ENCODE measurements around the gene SH2D2A.

The SH2D2A gene

GRCh38 chr1:156816561-156817328 lies at the start of gene SH2D2A:
Gene SH2D2A, minus strand, starts transcription at chr1:156816848. Its CDS starts 140 bp downstream, at chr1:156816708.
- no peaks in the 10 kb centered on the region for H3K36me3 ChIP-seq (ENCODE audit: control insufficient read depth in 1 of 2, insufficient read depth in 2 of 2, low read length in 2 of 2)
- H3K27ac ChIP-seq (ENCODE audit: low read length) = peak within 1 kb of the TSS; percentile 74
- H3K4me3 ChIP-seq (ENCODE audit: low read depth in 1 of 2, low read length in 2 of 2) = peak within 1 kb of the TSS; percentile 23 to 33

GRCh38 chr1:156865865-156866248 lies 49.2 kb upstream of the SH2D2A start:
- peaks cover 41% of the 10 kb centered on the region for H3K27me3 ChIP-seq (ENCODE audit: low read depth, low read length)
- H3K4me3 ChIP-seq (ENCODE audit: low read depth in 1 of 2, low read length in 2 of 2) = no peak overlapping the region
- H3K9me3 ChIP-seq (ENCODE audit: control insufficient read depth in 1 of 2, low read length in 2 of 2) = no peaks in the 10 kb centered on the region
- no peak overlapping the region for H3K27ac ChIP-seq (ENCODE audit: low read length)
- H3K4me1 ChIP-seq (ENCODE audit: control insufficient read depth in 1 of 2, insufficient read depth in 2 of 2, low read length in 2 of 2) = peaks cover 0 to 6% of the 10 kb centered on the region in 2 donors
- H3K36me3 ChIP-seq (ENCODE audit: control insufficient read depth in 1 of 2, insufficient read depth in 2 of 2, low read length in 2 of 2) = no peaks in the 10 kb centered on the region

More at GRCh38 chr1:156816561-156817328, at the start of gene SH2D2A:
- Histone ChIP-seq H3K9me3 (ENCODE audit: control insufficient read depth in 1 of 2, low read length in 2 of 2) (no peaks in the 10 kb centered on the region), H3K27me3 (ENCODE audit: low read depth, low read length) (no peaks in the 10 kb centered on the region), H3K4me1 (ENCODE audit: control insufficient read depth in 1 of 2, insufficient read depth in 2 of 2, low read length in 2 of 2) (peaks cover 0 to 26% of the 10 kb centered on the region in 2 donors)

GRCh38 chr1:156865258-156865657 lies 48.6 kb upstream of the SH2D2A start:
- no peak overlapping the region for H3K27ac ChIP-seq (ENCODE audit: low read length)
- H3K9me3 ChIP-seq (ENCODE audit: control insufficient read depth in 1 of 2, low read length in 2 of 2) = no peaks in the 10 kb centered on the region
- H3K4me1 ChIP-seq (ENCODE audit: control insufficient read depth in 1 of 2, insufficient read depth in 2 of 2, low read length in 2 of 2) = peaks cover 0 to 12% of the 10 kb centered on the region in 2 donors
- H3K36me3 ChIP-seq (ENCODE audit: control insufficient read depth in 1 of 2, insufficient read depth in 2 of 2, low read length in 2 of 2) = no peaks in the 10 kb centered on the region
- H3K27me3 ChIP-seq (ENCODE audit: low read depth, low read length) = peaks cover 43% of the 10 kb centered on the region
- no peak overlapping the region for H3K4me3 ChIP-seq (ENCODE audit: low read depth in 1 of 2, low read length in 2 of 2)

GRCh38 chr1:156864796-156865195 lies 48.1 kb upstream of the SH2D2A start:
- H3K4me1 ChIP-seq (ENCODE audit: control insufficient read depth in 1 of 2, insufficient read depth in 2 of 2, low read length in 2 of 2) = peaks cover 0 to 16% of the 10 kb centered on the region in 2 donors
- H3K36me3 ChIP-seq (ENCODE audit: control insufficient read depth in 1 of 2, insufficient read depth in 2 of 2, low read length in 2 of 2) = no peaks in the 10 kb centered on the region
- H3K27ac ChIP-seq (ENCODE audit: low read length) = no peak overlapping the region
- no peaks in the 10 kb centered on the region for H3K9me3 ChIP-seq (ENCODE audit: control insufficient read depth in 1 of 2, low read length in 2 of 2)
- H3K4me3 ChIP-seq (ENCODE audit: low read depth in 1 of 2, low read length in 2 of 2) = no peak overlapping the region
- peaks cover 48% of the 10 kb centered on the region for H3K27me3 ChIP-seq (ENCODE audit: low read depth, low read length)

- Histone ChIP-seq H3K27me3 (ENCODE audit: low read depth, low read length) (peaks cover 56% of the 10 kb centered on the region), H3K27ac (ENCODE audit: low read length) (no peak overlapping the region), H3K4me3 (ENCODE audit: low read depth in 1 of 2, low read length in 2 of 2) (no peak overlapping the region), H3K4me1 (ENCODE audit: control insufficient read depth in 1 of 2, insufficient read depth in 2 of 2, low read length in 2 of 2) (peaks cover 1 to 28% of the 10 kb centered on the region in 2 donors), H3K9me3 (ENCODE audit: control insufficient read depth in 1 of 2, low read length in 2 of 2) (no peaks in the 10 kb centered on the region), H3K36me3 (ENCODE audit: control insufficient read depth in 1 of 2, insufficient read depth in 2 of 2, low read length in 2 of 2) (no peaks in the 10 kb centered on the region)
These were observed 47.0 kb upstream of the SH2D2A start for GRCh38 chr1:156863631-156864030.

GRCh38 chr1:156862997-156863599 lies 46.5 kb upstream of the SH2D2A start:
- peaks cover 61% of the 10 kb centered on the region for H3K27me3 ChIP-seq (ENCODE audit: low read depth, low read length)
- no peak overlapping the region for H3K4me3 ChIP-seq (ENCODE audit: low read depth in 1 of 2, low read length in 2 of 2)
- H3K36me3 ChIP-seq (ENCODE audit: control insufficient read depth in 1 of 2, insufficient read depth in 2 of 2, low read length in 2 of 2) = no peaks in the 10 kb centered on the region
- no peaks in the 10 kb centered on the region for H3K9me3 ChIP-seq (ENCODE audit: control insufficient read depth in 1 of 2, low read length in 2 of 2)
- no peak overlapping the region for H3K27ac ChIP-seq (ENCODE audit: low read length)
- peaks cover 4 to 29% of the 10 kb centered on the region in 2 donors for H3K4me1 ChIP-seq (ENCODE audit: control insufficient read depth in 1 of 2, insufficient read depth in 2 of 2, low read length in 2 of 2)

- Histone ChIP-seq H3K27ac (ENCODE audit: low read length) (no peak overlapping the region), H3K27me3 (ENCODE audit: low read depth, low read length) (peaks cover 66% of the 10 kb centered on the region), H3K9me3 (ENCODE audit: control insufficient read depth in 1 of 2, low read length in 2 of 2) (no peaks in the 10 kb centered on the region), H3K36me3 (ENCODE audit: control insufficient read depth in 1 of 2, insufficient read depth in 2 of 2, low read length in 2 of 2) (no peaks in the 10 kb centered on the region), H3K4me1 (ENCODE audit: control insufficient read depth in 1 of 2, insufficient read depth in 2 of 2, low read length in 2 of 2) (peaks cover 4 to 29% of the 10 kb centered on the region in 2 donors), H3K4me3 (ENCODE audit: low read depth in 1 of 2, low read length in 2 of 2) (no peak overlapping the region)
These were observed 45.9 kb upstream of the SH2D2A start for GRCh38 chr1:156862584-156862983.

GRCh38 chr1:156860628-156861423 lies 44.2 kb upstream of the SH2D2A start, which contains the start of gene NTRK1:
Gene NTRK1, plus strand, starts transcription at chr1:156860865. Its CDS starts 70 bp downstream, at chr1:156860935.
- H3K9me3 ChIP-seq (ENCODE audit: control insufficient read depth in 1 of 2, low read length in 2 of 2) = no peaks in the 10 kb centered on the region
- H3K4me1 ChIP-seq (ENCODE audit: control insufficient read depth in 1 of 2, insufficient read depth in 2 of 2, low read length in 2 of 2) = peaks cover 4 to 29% of the 10 kb centered on the region in 2 donors
- no peaks in the 10 kb centered on the region for H3K36me3 ChIP-seq (ENCODE audit: control insufficient read depth in 1 of 2, insufficient read depth in 2 of 2, low read length in 2 of 2)
- H3K27me3 ChIP-seq (ENCODE audit: low read depth, low read length) = peaks cover 70% of the 10 kb centered on the region
- no peak within 1 kb of the TSS for H3K27ac ChIP-seq (ENCODE audit: low read length)
- peak within 1 kb of the TSS; percentile 53 to 56 for H3K4me3 ChIP-seq (ENCODE audit: low read depth in 1 of 2, low read length in 2 of 2)

GRCh38 chr1:156860113-156860627 lies 43.5 kb upstream of the SH2D2A start:
- no peaks in the 10 kb centered on the region for H3K36me3 ChIP-seq (ENCODE audit: control insufficient read depth in 1 of 2, insufficient read depth in 2 of 2, low read length in 2 of 2)
- H3K9me3 ChIP-seq (ENCODE audit: control insufficient read depth in 1 of 2, low read length in 2 of 2) = no peaks in the 10 kb centered on the region
- peaks cover 4 to 29% of the 10 kb centered on the region in 2 donors for H3K4me1 ChIP-seq (ENCODE audit: control insufficient read depth in 1 of 2, insufficient read depth in 2 of 2, low read length in 2 of 2)
- H3K27ac ChIP-seq (ENCODE audit: low read length) = no peak overlapping the region
- peaks cover 63% of the 10 kb centered on the region for H3K27me3 ChIP-seq (ENCODE audit: low read depth, low read length)
- H3K4me3 ChIP-seq (ENCODE audit: low read depth in 1 of 2, low read length in 2 of 2) = peak overlapping the region; percentile 53 to 56

GRCh38 chr1:156859523-156860112 lies 43.0 kb upstream of the SH2D2A start:
- Histone ChIP-seq H3K9me3 (ENCODE audit: control insufficient read depth in 1 of 2, low read length in 2 of 2) (no peaks in the 10 kb centered on the region), H3K36me3 (ENCODE audit: control insufficient read depth in 1 of 2, insufficient read depth in 2 of 2, low read length in 2 of 2) (no peaks in the 10 kb centered on the region), H3K4me1 (ENCODE audit: control insufficient read depth in 1 of 2, insufficient read depth in 2 of 2, low read length in 2 of 2) (peaks cover 4 to 29% of the 10 kb centered on the region in 2 donors), H3K4me3 (ENCODE audit: low read depth in 1 of 2, low read length in 2 of 2) (peak overlapping the region; percentile 53 to 56), H3K27me3 (ENCODE audit: low read depth, low read length) (peaks cover 61% of the 10 kb centered on the region), H3K27ac (ENCODE audit: low read length) (no peak overlapping the region)
